Measurements from ENCODE around the gene FAM136A. TPM values are rescaled to one million over a fixed set of nuclear protein-coding genes. Genes with fewer than 3 reads are reported as not detected.

FAM136A gene
- polyA plus RNA-seq, 1 of the 3 experiments (the other 2 are of a cell fraction) = 43.3 TPM

GRCh38 chr2:70282439-70282838, 19.4 kb downstream of the FAM136A start:
- no peak for DNase-seq
- Histone ChIP-seq H2AFZ (ENCODE audit: low read depth) (no peak overlapping the region), H3K27ac (ENCODE audit: low read depth in 2 of 2, low read length in 1 of 2) (no peak overlapping the region), H3K4me2 (no peak overlapping the region), H3K36me3 (replicated peaks in 1 of 2; ENCODE audit: control insufficient read depth in 1 of 2, insufficient read depth in 2 of 2, low read length in 1 of 2) (peaks cover 64 to 73% of the 10 kb centered on the region in 2 experiments), H3K79me2 (ENCODE audit: insufficient read depth) (peaks cover 60% of the 10 kb centered on the region), H3K9ac (no peak overlapping the region), H4K20me1 (ENCODE audit: insufficient read depth) (peaks cover 3% of the 10 kb centered on the region; the same call in 1 of the 2 replicates), H3K27me3 (ENCODE audit: insufficient read depth) (no peaks in the 10 kb centered on the region), H3K4me1 (ENCODE audit: control insufficient read depth in 1 of 2, insufficient read depth in 2 of 2, low read depth in 1 of 2, low read length in 1 of 2) (no peaks in the 10 kb centered on the region), H3K4me3 (ENCODE audit: low read depth in 2 of 2, low read length in 1 of 2) (no peak overlapping the region), H3F3A (replicated peaks; ENCODE audit: insufficient read depth) (peaks cover 32% of the 10 kb centered on the region), H3K9me3 (no peaks in the 10 kb centered on the region), H3K9me2 (no peaks in the 10 kb centered on the region)
- 86% methylated on average over 5 of the region's 5 CpGs for WGBS (ENCODE audit: low lambda C conversion rate)
- CTCF ChIA-PET = no interaction called here
- POLR2A ChIA-PET = no interaction called here
- TF ChIP-seq FOSL2 (IDR thresholded peaks at IDR 0.05; ENCODE audit: borderline replicate concordance, low read depth) (no peak), RXRA (IDR thresholded peaks at IDR 0.05; ENCODE audit: borderline replicate concordance, low read depth) (no peak), MAX (IDR thresholded peaks at IDR 0.05; ENCODE audit: low read depth) (no peak), POLR2AphosphoS5 (IDR thresholded peaks at IDR 0.05; ENCODE audit: low read depth, low read length) (no peak), SIN3A (IDR thresholded peaks at IDR 0.05; ENCODE audit: borderline replicate concordance, low read depth, low read length) (no peak), CHD2 (IDR thresholded peaks at IDR 0.05; ENCODE audit: low read length, partially characterized antibody) (no peak), GABPA (IDR thresholded peaks at IDR 0.05; ENCODE audit: low read depth) (no peak)

- Histone ChIP-seq H3K9ac (no peak overlapping the region), H4K20me1 (ENCODE audit: insufficient read depth) (peaks cover 3% of the 10 kb centered on the region; the same call in 1 of the 2 replicates), H3K27me3 (ENCODE audit: insufficient read depth) (no peaks in the 10 kb centered on the region), H3K9me2 (no peaks in the 10 kb centered on the region), H3K4me3 (ENCODE audit: low read depth in 2 of 2, low read length in 1 of 2) (no peak overlapping the region), H3K27ac (ENCODE audit: low read depth in 2 of 2, low read length in 1 of 2) (no peak overlapping the region), H3K79me2 (ENCODE audit: insufficient read depth) (peaks cover 38% of the 10 kb centered on the region), H3K9me3 (no peaks in the 10 kb centered on the region), H3K4me1 (ENCODE audit: control insufficient read depth in 1 of 2, insufficient read depth in 2 of 2, low read depth in 1 of 2, low read length in 1 of 2) (no peaks in the 10 kb centered on the region), H3K36me3 (replicated peaks in 1 of 2; ENCODE audit: control insufficient read depth in 1 of 2, insufficient read depth in 2 of 2, low read length in 1 of 2) (peaks cover 57 to 67% of the 10 kb centered on the region in 2 experiments), H3F3A (replicated peaks; ENCODE audit: insufficient read depth) (peaks cover 20% of the 10 kb centered on the region), H2AFZ (ENCODE audit: low read depth) (no peak overlapping the region), H3K4me2 (no peak overlapping the region)
- whole genome bisulfite sequencing (ENCODE audit: low lambda C conversion rate) = 85% methylated on average over 2 of the region's 2 CpGs
- TF ChIP-seq IRF3 (IDR thresholded peaks at IDR 0.05; ENCODE audit: low read depth, low read length) = no peak
- no peak for TF ChIP-seq EP300 (IDR thresholded peaks at IDR 0.05; ENCODE audit: borderline replicate concordance in 1 of 2, low read depth in 1 of 2, low read length in 1 of 2)
- TF ChIP-seq CHD2 (IDR thresholded peaks at IDR 0.05; ENCODE audit: low read length, partially characterized antibody) = no peak
- TF ChIP-seq RFX5 (IDR thresholded peaks at IDR 0.05; ENCODE audit: low read length) = no peak
- no peak for TF ChIP-seq PBX3 (IDR thresholded peaks at IDR 0.05)
- no peak for TF ChIP-seq USF2 (IDR thresholded peaks at IDR 0.05; ENCODE audit: borderline replicate concordance, low read depth, low read length)
- no peak for TF ChIP-seq RXRA (IDR thresholded peaks at IDR 0.05; ENCODE audit: borderline replicate concordance, low read depth)
- TF ChIP-seq SMC3 (IDR thresholded peaks at IDR 0.05; ENCODE audit: low read depth, low read length) = no peak
- no peak for TF ChIP-seq FOXJ3 (CRISPR knock-in tag; IDR thresholded peaks at IDR 0.05)
- no peak for TF ChIP-seq CTCF (IDR thresholded peaks at IDR 0.05)
- TF ChIP-seq YY1 (IDR thresholded peaks at IDR 0.05; ENCODE audit: low read depth) = no peak
- no peak for TF ChIP-seq JUND (IDR thresholded peaks at IDR 0.05)
- TF ChIP-seq RAD21 (IDR thresholded peaks at IDR 0.05; ENCODE audit: low read length) = no peak
- CTCF ChIA-PET = no interaction called here
- DNase-seq = no peak
- POLR2A ChIA-PET = no interaction called here
Observed at GRCh38 chr2:70280242-70280798, 21.5 kb downstream of the FAM136A start.

Measured in SK-N-SH (cell line).